ENCODE measurements around the gene NLRC3.

- no peak for TF ChIP-seq POLR2A (IDR thresholded peaks at IDR 0.05)
- no peak for TF ChIP-seq CTCF (IDR thresholded peaks at IDR 0.05)
Measured at GRCh38 chr16:3606441-3606840, 29.2 kb upstream of the NLRC3 start.

Data from right lobe of liver (tissue), 4 donors.